T-helper 2 cell treated with Interferon-gamma antibody and Interleukin-4, amounts not matched to agents 100 ng/mL and 5 ng/mL, for 36 hours (primary cell): ENCODE data around the gene STOX1. TPM values are rescaled to one million over a fixed set of nuclear protein-coding genes. Genes with fewer than 3 reads are reported as not detected.
"Not testable (repeated sequence)": the region's sequence is repeated elsewhere in the genome, so short reads cannot be mapped to it uniquely, and the experiment has no call there.

ENCODE experiments used
- intact Hi-C: fragments of 100-400 bp; cut with micrococcal nuclease; formaldehyde crosslinking; loops from one replicate; pipeline ENCODE4 v1.15.1; 2023
- total RNA-seq: library from RNA; stranded (reverse); gene quantifications from 2 replicates; pipeline ENCODE4 v1.2.3, GENCODE V29; 2022

The STOX1 gene
- total RNA-seq, 1 donor from 2014 or later, result 0.73 TPM

- intact Hi-C loops, result loop anchor here (5.0 kb wide), 1 partner anchor 73 kb away; the partner anchor contains the start of gene DDX50
Observed at GRCh38 chr10:68829521-68829920, 2.2 kb downstream of the STOX1 start.

GRCh38 chr10:68829952-68830351, 2.6 kb downstream of the STOX1 start:
- intact Hi-C loops, result loop anchor here (5.0 kb wide), 1 partner anchor 72 kb away; the partner anchor contains the start of gene DDX50

- intact Hi-C loops, result no loop called here
Observed at GRCh38 chr10:68831961-68832455, 4.7 kb downstream of the STOX1 start.

- intact Hi-C loops, result no loop called here
Observed at GRCh38 chr10:68832601-68833000, 5.3 kb downstream of the STOX1 start.

- intact Hi-C loops, result no loop called here
Observed at GRCh38 chr10:68837626-68838322, 10.4 kb downstream of the STOX1 start.

GRCh38 chr10:68840650-68841049, 13.3 kb downstream of the STOX1 start:
- intact Hi-C loops, result not testable (repeated sequence)

GRCh38 chr10:68848281-68848680, 20.9 kb downstream of the STOX1 start:
- intact Hi-C loops, result no loop called here

- intact Hi-C loops, result no loop called here
Observed at GRCh38 chr10:68848806-68849205, 21.5 kb downstream of the STOX1 start.

- intact Hi-C loops, result no loop called here
Observed at GRCh38 chr10:68856352-68856751, 29.0 kb downstream of the STOX1 start.

- intact Hi-C loops, result no loop called here
Observed at GRCh38 chr10:68857005-68857404, 29.7 kb downstream of the STOX1 start.

GRCh38 chr10:68861253-68861652, 33.9 kb downstream of the STOX1 start:
- intact Hi-C loops, result no loop called here

GRCh38 chr10:68864611-68865010, 37.3 kb downstream of the STOX1 start:
- intact Hi-C loops, result no loop called here

GRCh38 chr10:68868173-68868572, 40.8 kb downstream of the STOX1 start:
- intact Hi-C loops, result not testable (repeated sequence)

- intact Hi-C loops, result no loop called here
Observed at GRCh38 chr10:68869623-68870022, 42.3 kb downstream of the STOX1 start.

GRCh38 chr10:68870061-68870460, 42.7 kb downstream of the STOX1 start:
- intact Hi-C loops, result no loop called here

GRCh38 chr10:68870545-68871104, 43.3 kb downstream of the STOX1 start:
- intact Hi-C loops, result no loop called here

GRCh38 chr10:68871105-68871711, 43.9 kb downstream of the STOX1 start:
- intact Hi-C loops, result no loop called here

GRCh38 chr10:68871731-68872342, 44.5 kb downstream of the STOX1 start:
- intact Hi-C loops, result no loop called here

- intact Hi-C loops, result loop anchor here (2.0 kb wide), 1 partner anchor 20 kb away; no protein-coding TSS in a partner anchor
Observed at GRCh38 chr10:68876246-68877138, 49.2 kb downstream of the STOX1 start.

- intact Hi-C loops, result loop anchor here (2.0 kb wide), 1 partner anchor 19 kb away; no protein-coding TSS in a partner anchor
Observed at GRCh38 chr10:68877482-68878110, 50.3 kb downstream of the STOX1 start.
